CD14-positive monocyte (primary cell): ENCODE measurements around the gene GSE1. TPM values are rescaled to one million over a fixed set of nuclear protein-coding genes. Genes with fewer than 3 reads are reported as not detected.
A peak's percentile ranks its signal among the peaks of the same experiment; 100 is the strongest.

Experiments
- DNase-seq, 3 donors: peaks; one replicate each; pipeline ENCODE4 v3.0.0-alpha.2; 2011 to 2022
- H2AFZ ChIP-seq: 2 replicates; pipeline ENCODE4 v1.6.0; 2012; ENCODE audit warnings: mild to moderate bottlenecking, low read depth, low read length, inconsistent platforms; ENCODE audit not compliant: insufficient read depth, poor library complexity, severe bottlenecking
- H3K27ac ChIP-seq, 2 donors: 1 replicate in 1 of 2; 2 replicates in 1 of 2; pipeline ENCODE4 v1.5.1; 2012 to 2013; ENCODE audit warnings: low read length in 2 of 2, control low read depth in 1 of 2, inconsistent platforms in 1 of 2, low read depth in 1 of 2, mild to moderate bottlenecking in 1 of 2
- H3K27me3 ChIP-seq, 2 donors: one replicate each; pipeline versions ENCODE4 v1.6.0 to v1.6.1; 2011 to 2013; ENCODE audit warnings: low read length in 2 of 2; ENCODE audit not compliant: control insufficient read depth in 2 of 2, insufficient read depth in 2 of 2
- H3K36me3 ChIP-seq, 2 donors: replicated peaks in 1 of 2; 1 replicate in 1 of 2; 2 replicates in 1 of 2; pipeline versions ENCODE4 v1.5.1 to v1.6.1; 2012 to 2013; ENCODE audit warnings: low read length in 2 of 2, control low read depth in 1 of 2, inconsistent platforms in 1 of 2, mild to moderate bottlenecking in 1 of 2; ENCODE audit not compliant: insufficient read depth in 2 of 2, control insufficient read depth in 1 of 2
- H3K4me1 ChIP-seq, 2 donors: 1 replicate in 1 of 2; 2 replicates in 1 of 2; pipeline versions ENCODE4 v1.5.1 to v1.6.1; 2012 to 2013; ENCODE audit warnings: low read length in 2 of 2, control low read depth in 1 of 2, inconsistent platforms in 1 of 2, mild to moderate bottlenecking in 1 of 2, moderate library complexity in 1 of 2; ENCODE audit not compliant: insufficient read depth in 2 of 2, control insufficient read depth in 1 of 2
- H3K4me2 ChIP-seq: replicated peaks from 2 replicates; pipeline ENCODE3; 2012; ENCODE audit warnings: low read length, moderate library complexity, mild to moderate bottlenecking; ENCODE audit not compliant: poor library complexity, severe bottlenecking; ENCODE audit errors: extremely low read depth
- H3K4me3 ChIP-seq, 3 experiments: fragments of 200-600 bp in 1 of 3; sonication (generic) in 1 of 3; replicated peaks in 1 of 3; 1 replicate in 2 of 3; 2 replicates in 1 of 3; pipeline ENCODE4 v1.5.1; 2011 to 2013; ENCODE audit warnings: low read length in 3 of 3, mild to moderate bottlenecking in 3 of 3, control low read depth in 2 of 3, low read depth in 2 of 3, inconsistent platforms in 1 of 3, moderate library complexity in 1 of 3
- H3K79me2 ChIP-seq: 2 replicates; pipeline ENCODE4 v1.6.0; 2012; ENCODE audit warnings: mild to moderate bottlenecking, control low read depth, inconsistent platforms, low read length, moderate library complexity; ENCODE audit not compliant: insufficient read depth
- H3K9ac ChIP-seq: 2 replicates; pipeline ENCODE4 v1.6.0; 2017; ENCODE audit warnings: low read length, mild to moderate bottlenecking; ENCODE audit not compliant: insufficient read depth, poor library complexity, severe bottlenecking
- H3K9me3 ChIP-seq, 2 donors: replicated peaks in 1 of 2; 1 replicate in 1 of 2; 2 replicates in 1 of 2; pipeline versions ENCODE4 v1.5.1 to v1.6.1; 2012 to 2013; ENCODE audit warnings: low read length in 2 of 2, control low read depth in 1 of 2; ENCODE audit not compliant: control insufficient read depth in 1 of 2, insufficient read depth in 1 of 2
- H4K20me1 ChIP-seq: 2 replicates; pipeline ENCODE4 v1.6.0; 2012; ENCODE audit warnings: mild to moderate bottlenecking, low read length, control low read depth, moderate library complexity; ENCODE audit not compliant: insufficient read depth
- H3K27ac Mint-ChIP-seq, 7 donors: one replicate each; pipeline ENCODE4 v1.8.0; 2020; ENCODE audit warnings: mild to moderate bottlenecking in 7 of 7, mixed read lengths in 7 of 7, moderate library complexity in 6 of 7, inconsistent platforms in 2 of 7
- H3K27me3 Mint-ChIP-seq, 3 donors: one replicate each; pipeline ENCODE4 v1.8.0; 2021 to 2022; ENCODE audit warnings: low read depth in 3 of 3, mild to moderate bottlenecking in 3 of 3, mixed read lengths in 3 of 3, moderate library complexity in 3 of 3, inconsistent platforms in 1 of 3
- H3K36me3 Mint-ChIP-seq, 2 donors: one replicate each; pipeline ENCODE4 v1.8.0; 2020; ENCODE audit warnings: mixed read lengths in 2 of 2, inconsistent platforms in 1 of 2, mild to moderate bottlenecking in 1 of 2
- H3K4me1 Mint-ChIP-seq: one replicate; pipeline ENCODE4 v1.8.0; 2020; ENCODE audit warnings: mild to moderate bottlenecking, mixed read lengths
- H3K4me3 Mint-ChIP-seq, 2 donors: one replicate each; pipeline ENCODE4 v1.8.0; 2020; ENCODE audit warnings: mild to moderate bottlenecking in 2 of 2, mixed read lengths in 2 of 2, moderate library complexity in 1 of 2
- H3K9me3 Mint-ChIP-seq, 7 donors: one replicate each; pipeline ENCODE4 v1.8.0; 2020 to 2022; ENCODE audit warnings: mixed read lengths in 7 of 7, mild to moderate bottlenecking in 6 of 7, moderate library complexity in 6 of 7, inconsistent platforms in 2 of 7
- CTCF ChIP-seq: fragments of 200-600 bp; IDR thresholded peaks from one replicate; pipeline ENCODE4 v1.8.0; 2022; ENCODE audit warnings: antibody characterized with exemption, mild to moderate bottlenecking
- WGBS: methylation state at CpG from one replicate; pipeline ENCODE4 v1.1.5; 2013; ENCODE audit warnings: missing lambda C conversion rate; ENCODE audit not compliant: insufficient coverage; 5-methylcytosine and 5-hydroxymethylcytosine counted together
- intact Hi-C, 2 donors: fragments of 100-400 bp; cut with micrococcal nuclease; formaldehyde crosslinking; loops; one replicate each; pipeline versions ENCODE4 v1.15.0 to v1.15.1; 2023
- polyA plus RNA-seq, 3 donors: library from polyadenylated mRNA; depleted of rRNA in 1 of 3; unstranded in 2 of 3; stranded (reverse) in 1 of 3; fragments of 300-500 nt in 2 of 3; fragments of >200 nt in 1 of 3; fragmentation: Illumina TruSeq in 2 of 3; gene quantifications; 1 replicate in 2 of 3; 2 replicates in 1 of 3; pipeline ENCODE4 v1.2.3, GENCODE V29; 2012 to 2021

Gene GSE1
- polyA plus RNA-seq, 3 donors, result 0.67 to 38.9 (median 0.86) TPM

GRCh38 chr16:85646358-85646907 lies 33.3 kb downstream of the GSE1 start:
- peak overlapping the region in 1 of 2 donors; percentile 31 for H3K4me3 Mint-ChIP-seq
- H3K4me3 ChIP-seq, result no peak overlapping the region
- 96% methylated on average over 15 of the region's 17 CpGs for WGBS
- peaks cover 29 to 45% of the 10 kb centered on the region in 2 donors for H3K36me3 ChIP-seq
- no peak overlapping the region for H3K4me2 ChIP-seq
- no peak overlapping the region for H2AFZ ChIP-seq
- H3K9ac ChIP-seq, result no peak overlapping the region
- H3K9me3 Mint-ChIP-seq, result peaks cover 0 to 1% (median 0%) of the 10 kb centered on the region in 7 donors
- peaks cover 52% of the 10 kb centered on the region for H3K79me2 ChIP-seq
- H3K27me3 ChIP-seq, result no peaks in the 10 kb centered on the region
- no peak for DNase-seq
- peaks cover 28% of the 10 kb centered on the region in 2 donors for H3K4me1 ChIP-seq
- intact Hi-C loops, result no loop called here
- H3K27ac Mint-ChIP-seq, result peak overlapping the region in 1 of 7 donors; percentile 12
- H3K9me3 ChIP-seq, result no peaks in the 10 kb centered on the region
- H3K4me1 Mint-ChIP-seq, result peaks cover 29% of the 10 kb centered on the region
- H3K36me3 Mint-ChIP-seq, result peaks cover 13 to 47% of the 10 kb centered on the region in 2 donors
- TF ChIP-seq CTCF, result no peak
- H4K20me1 ChIP-seq, result peaks cover 92% of the 10 kb centered on the region
- H3K27me3 Mint-ChIP-seq, result no peaks in the 10 kb centered on the region
- H3K27ac ChIP-seq, result no peak overlapping the region

DNA sequence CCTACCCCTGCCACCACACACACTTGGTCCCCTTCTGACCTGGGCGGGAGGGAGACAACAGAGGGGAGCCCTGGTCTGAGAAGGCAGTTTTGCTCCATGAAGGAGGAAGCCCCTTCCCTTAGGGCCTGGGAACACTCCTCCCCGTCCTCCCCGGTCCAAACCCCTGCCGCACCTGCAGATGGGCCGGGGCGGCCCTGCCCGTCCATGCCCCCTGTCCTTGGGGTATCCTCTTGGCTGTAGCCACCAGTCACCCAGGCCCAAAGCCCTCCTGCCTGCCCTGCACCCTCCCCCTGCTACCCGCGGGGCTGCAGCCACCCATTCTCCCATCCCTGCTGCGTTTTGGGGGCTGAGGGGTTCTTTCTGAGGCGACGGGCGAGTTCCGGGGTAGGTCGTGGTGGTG lies 33.9 kb downstream of the GSE1 start:
- no peak overlapping the region for H2AFZ ChIP-seq
- H3K27me3 ChIP-seq, result no peaks in the 10 kb centered on the region
- no peak for TF ChIP-seq CTCF
- Mint-ChIP-seq H3K4me1 (peaks cover 24% of the 10 kb centered on the region), H3K9me3 (peaks cover 0 to 1% (median 0%) of the 10 kb centered on the region in 7 donors), H3K4me3 (no peak overlapping the region), H3K36me3 (peaks cover 13 to 50% of the 10 kb centered on the region in 2 donors), H3K27ac (no peak overlapping the region), H3K27me3 (no peaks in the 10 kb centered on the region)
- no peak overlapping the region for H3K4me3 ChIP-seq
- 97% methylated on average over 6 of the region's 15 CpGs for WGBS
- H3K4me1 ChIP-seq, result peaks cover 23% of the 10 kb centered on the region in 2 donors
- no peak for DNase-seq
- H3K4me2 ChIP-seq, result no peak overlapping the region
- no peaks in the 10 kb centered on the region for H3K9me3 ChIP-seq
- intact Hi-C loops, result no loop called here
- H3K79me2 ChIP-seq, result peaks cover 47% of the 10 kb centered on the region
- no peak overlapping the region for H3K27ac ChIP-seq
- H3K36me3 ChIP-seq, result peaks cover 29 to 45% of the 10 kb centered on the region in 2 donors
- H3K9ac ChIP-seq, result no peak overlapping the region
- peaks cover 92% of the 10 kb centered on the region for H4K20me1 ChIP-seq
